GM18867 (cell line): ENCODE measurements around the gene CECR2.

Experiments
- ATAC-seq: cut with Tn5 transposase; IDR thresholded peaks from one replicate; pipeline ENCODE4 v1.9.1; 2021; ENCODE audit warnings: mild to moderate bottlenecking, moderate library complexity; ENCODE audit not compliant: unreplicated experiment

Gene CECR2

DNA sequence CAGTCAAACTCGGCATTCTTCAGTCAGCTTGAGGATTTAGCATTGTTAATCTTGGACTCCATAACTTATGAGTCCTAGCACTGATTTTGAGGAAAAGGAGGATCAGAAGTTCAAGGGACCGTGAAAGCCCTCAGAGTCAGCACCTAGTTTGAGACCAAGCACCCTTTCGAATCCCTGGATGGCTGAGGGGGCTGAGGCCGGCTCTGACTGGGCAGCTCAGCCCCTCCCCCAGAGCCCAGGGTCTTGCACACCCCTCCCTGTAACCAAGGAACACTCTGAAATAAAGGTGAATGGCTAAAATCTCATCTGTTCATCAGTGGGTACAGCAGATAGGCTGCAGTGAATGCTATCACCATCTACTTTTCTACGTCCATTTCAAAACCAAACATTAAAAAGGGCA is 221.3 kb downstream of the CECR2 start:
- no peak for ATAC-seq

DNA sequence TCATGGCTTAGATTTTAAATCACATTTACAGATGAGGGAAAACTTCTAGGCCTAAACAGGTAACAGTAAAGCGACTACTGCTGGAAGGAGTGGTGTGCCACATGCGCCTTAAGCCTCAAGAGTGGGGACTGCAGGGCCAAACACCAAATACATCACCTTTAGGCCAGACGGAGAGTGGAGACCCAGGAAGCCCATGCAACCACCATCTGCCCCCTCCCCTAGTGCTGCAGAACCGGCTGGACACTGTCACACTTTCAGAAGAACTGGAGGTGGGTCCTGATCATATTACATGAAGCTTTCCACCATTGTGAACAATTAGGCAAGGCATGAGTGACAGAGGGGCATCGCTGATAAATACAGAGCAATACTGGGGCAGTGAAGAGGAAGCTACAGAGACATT is 222.9 kb downstream of the CECR2 start:
- ATAC-seq, result no peak

DNA sequence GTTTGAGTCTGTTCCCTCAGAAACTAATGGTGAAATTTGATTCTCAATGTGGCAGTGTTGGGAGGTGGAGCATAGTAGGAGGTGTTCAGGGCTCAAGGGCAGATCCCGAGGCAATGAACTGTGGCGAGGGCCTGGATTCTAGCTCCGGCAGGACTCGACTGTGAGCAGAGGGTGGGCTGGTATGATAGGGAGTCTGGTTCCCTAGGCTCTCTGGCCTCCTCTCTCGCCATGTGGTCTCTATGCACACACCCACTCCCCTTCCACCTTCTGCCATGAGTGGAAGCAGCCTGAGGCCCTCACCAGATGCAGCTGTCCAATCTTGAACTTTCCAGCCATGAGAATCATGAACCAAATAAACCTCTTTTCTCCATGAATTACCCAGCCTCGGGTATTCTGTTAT is 227.0 kb downstream of the CECR2 start:
- ATAC-seq, result no peak

DNA sequence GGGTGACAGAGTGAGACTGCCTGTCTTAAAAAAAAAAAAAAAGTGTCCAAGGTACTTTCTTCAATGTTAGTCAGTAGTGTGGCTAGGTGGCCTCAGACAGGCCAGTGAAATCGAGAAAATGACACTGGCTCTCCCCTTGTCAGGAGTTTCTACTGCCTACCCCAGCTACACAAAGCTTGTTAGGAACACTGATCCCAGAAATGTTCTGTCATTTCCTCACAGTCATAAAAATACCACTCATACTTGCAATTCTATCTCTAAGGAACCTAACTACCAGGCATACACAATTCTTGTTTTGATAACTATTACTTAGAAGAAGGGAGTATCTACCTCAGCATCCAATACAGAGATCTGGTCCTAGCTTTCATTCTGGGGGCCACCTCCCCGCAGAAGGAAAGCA is 228.0 kb downstream of the CECR2 start:
- no peak for ATAC-seq

DNA sequence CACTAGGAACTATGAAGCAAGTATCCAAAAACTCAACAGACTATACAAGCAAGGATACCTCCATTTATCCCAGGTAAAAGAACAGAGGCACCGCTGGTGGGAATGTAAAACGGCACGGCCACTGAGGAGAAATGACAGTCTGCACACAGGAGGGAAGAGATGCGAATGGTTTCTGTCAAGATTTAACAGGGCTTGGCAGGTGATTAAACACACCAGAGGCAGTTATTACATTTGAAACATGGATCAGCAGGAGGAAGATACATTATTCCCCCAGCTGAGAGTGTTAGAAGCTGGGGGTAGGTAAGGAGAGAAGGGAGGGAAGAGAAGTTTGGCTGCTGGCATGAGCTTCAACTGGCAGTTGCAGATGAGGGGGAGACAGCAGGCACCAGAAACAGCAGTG is 229.1 kb downstream of the CECR2 start:
- ATAC-seq, result no peak

DNA sequence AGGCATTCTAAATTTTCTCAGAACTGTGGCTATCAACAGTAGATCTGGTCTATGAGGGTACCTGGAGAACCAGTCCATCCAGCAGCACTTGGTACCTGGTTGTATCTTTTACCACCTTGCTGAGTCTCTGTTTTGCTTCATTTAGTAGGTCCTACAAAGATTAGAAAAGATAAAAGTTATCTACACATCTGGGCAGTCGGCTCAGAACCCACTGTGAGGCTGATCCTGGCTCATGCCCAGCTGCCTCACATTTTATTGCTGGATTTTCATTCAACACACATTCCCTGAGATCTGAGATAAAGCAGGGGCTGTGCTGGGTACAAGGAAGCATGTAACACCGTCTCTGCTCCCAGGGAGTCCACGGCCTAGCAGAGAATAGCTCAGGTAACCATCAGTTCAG is 231.8 kb downstream of the CECR2 start:
- no peak for ATAC-seq

DNA sequence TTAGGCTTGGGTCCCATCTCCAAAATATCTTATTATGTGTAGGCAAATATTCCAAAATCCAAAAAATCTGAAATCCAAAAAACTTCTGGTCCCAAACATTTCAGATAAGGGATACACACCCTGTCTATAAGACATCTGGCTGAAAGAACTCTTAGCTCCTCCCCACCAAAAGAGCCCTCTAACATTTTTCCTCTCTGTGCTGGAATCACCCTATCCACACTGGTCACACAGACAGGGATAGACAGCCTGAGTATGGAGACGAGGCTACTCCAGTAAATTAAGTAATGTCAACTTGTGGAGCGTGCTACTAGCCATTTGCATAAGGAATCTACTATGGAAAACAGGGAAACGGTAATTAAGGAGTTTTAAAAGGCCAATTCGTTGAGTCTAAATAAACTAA is 234.4 kb downstream of the CECR2 start:
- no peak for ATAC-seq

DNA sequence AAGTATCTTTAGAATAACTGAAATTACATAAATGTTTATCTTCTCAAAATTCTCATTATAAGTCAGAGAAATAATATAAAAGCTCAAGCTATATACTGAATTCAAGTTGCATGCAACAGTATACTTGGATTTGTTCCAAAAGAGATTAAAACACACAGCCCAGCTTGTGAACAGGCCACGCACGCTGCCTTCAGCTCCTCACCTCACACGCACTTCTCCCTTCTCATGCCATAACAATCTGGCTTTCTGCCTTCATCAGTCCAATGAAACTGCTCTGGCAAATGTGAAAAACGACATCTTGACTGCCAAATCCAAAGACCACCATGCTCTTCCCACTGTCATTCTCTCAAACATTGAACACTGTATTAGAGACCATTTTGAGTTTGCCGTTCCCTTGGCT is 237.2 kb downstream of the CECR2 start:
- no peak for ATAC-seq
